ENCODE measurements around the gene MSANTD1.

- TF ChIP-seq NRF1 (IDR thresholded peaks at IDR 0.05; ENCODE audit: low read depth, low read length) (no peak), CTCF (IDR thresholded peaks at IDR 0.05) (no peak), NFIC (IDR thresholded peaks at IDR 0.05; ENCODE audit: borderline replicate concordance) (no peak), GATA2 (CRISPR knock-in tag; IDR thresholded peaks at IDR 0.05) (no peak), TAF1 (IDR thresholded peaks at IDR 0.05; ENCODE audit: borderline replicate concordance, low read depth, low read length) (no peak)
Observed at GRCh38 chr4:3290889-3291321, 41.9 kb downstream of the MSANTD1 start.
